GM23338 (cell line): ENCODE data around the gene DIP2C.

ENCODE experiments used
- CREB1 ChIP-seq: fragments of 250-450 bp; sonication (Bioruptor Pico); IDR thresholded peaks from 2 replicates; pipeline ENCODE4 v1.5.0; 2020; ENCODE audit warnings: low read depth, mild to moderate bottlenecking, moderate library complexity
- CTCF ChIP-seq, 2 experiments: fragments of 200-600 bp in 1 of 2; sonication (generic) in 1 of 2; conservative IDR thresholded peaks; 2 replicates each; pipeline versions ENCODE4 v1.5.1 to v1.6.1; 2016 to 2017; ENCODE audit warnings: antibody characterized with exemption in 2 of 2, low read depth in 2 of 2, mild to moderate bottlenecking in 2 of 2, moderate library complexity in 1 of 2
- EZH2 ChIP-seq: fragments of 200-600 bp; sonication (generic); IDR thresholded peaks from one replicate; pipeline ENCODE4 v1.8.0; 2017; ENCODE audit warnings: antibody characterized with exemption, mild to moderate bottlenecking, low read depth; ENCODE audit not compliant: unreplicated experiment
- EZH2phosphoT487 ChIP-seq: fragments of 200-600 bp; sonication (generic); IDR thresholded peaks from one replicate; pipeline ENCODE4 v1.8.1; 2018; ENCODE audit warnings: antibody characterized with exemption; ENCODE audit not compliant: unreplicated experiment
- JUNB ChIP-seq: IDR thresholded peaks from one replicate; pipeline ENCODE4 v1.6.1; 2016; ENCODE audit warnings: antibody characterized with exemption; ENCODE audit not compliant: unreplicated experiment
- NANOG ChIP-seq: IDR thresholded peaks from 2 replicates; pipeline ENCODE4 v1.6.1; 2016; ENCODE audit warnings: antibody characterized with exemption, borderline replicate concordance
- POLR2AphosphoS5 ChIP-seq: IDR thresholded peaks from 2 replicates; pipeline ENCODE4 v1.6.1; 2016; ENCODE audit warnings: antibody characterized with exemption, low read depth
- STAT1 ChIP-seq: IDR thresholded peaks from one replicate; pipeline ENCODE4 v1.6.1; 2016; ENCODE audit warnings: antibody characterized with exemption; ENCODE audit not compliant: unreplicated experiment
- ZNF331 ChIP-seq: fragments of 250-450 bp; sonication (Bioruptor Pico); IDR thresholded peaks from 2 replicates; pipeline ENCODE4 v1.5.0; 2020; ENCODE audit warnings: low read depth, mild to moderate bottlenecking, moderate library complexity
- TF ChIP-seq, protein P1 (sequence below): IDR thresholded peaks from one replicate; pipeline ENCODE4 v1.6.1; 2018; ENCODE audit warnings: antibody characterized with exemption; ENCODE audit not compliant: unreplicated experiment
- TF ChIP-seq, protein P2 (sequence below): IDR thresholded peaks from 2 replicates; pipeline ENCODE4 v1.6.1; 2016; ENCODE audit warnings: antibody characterized with exemption

DNA sequence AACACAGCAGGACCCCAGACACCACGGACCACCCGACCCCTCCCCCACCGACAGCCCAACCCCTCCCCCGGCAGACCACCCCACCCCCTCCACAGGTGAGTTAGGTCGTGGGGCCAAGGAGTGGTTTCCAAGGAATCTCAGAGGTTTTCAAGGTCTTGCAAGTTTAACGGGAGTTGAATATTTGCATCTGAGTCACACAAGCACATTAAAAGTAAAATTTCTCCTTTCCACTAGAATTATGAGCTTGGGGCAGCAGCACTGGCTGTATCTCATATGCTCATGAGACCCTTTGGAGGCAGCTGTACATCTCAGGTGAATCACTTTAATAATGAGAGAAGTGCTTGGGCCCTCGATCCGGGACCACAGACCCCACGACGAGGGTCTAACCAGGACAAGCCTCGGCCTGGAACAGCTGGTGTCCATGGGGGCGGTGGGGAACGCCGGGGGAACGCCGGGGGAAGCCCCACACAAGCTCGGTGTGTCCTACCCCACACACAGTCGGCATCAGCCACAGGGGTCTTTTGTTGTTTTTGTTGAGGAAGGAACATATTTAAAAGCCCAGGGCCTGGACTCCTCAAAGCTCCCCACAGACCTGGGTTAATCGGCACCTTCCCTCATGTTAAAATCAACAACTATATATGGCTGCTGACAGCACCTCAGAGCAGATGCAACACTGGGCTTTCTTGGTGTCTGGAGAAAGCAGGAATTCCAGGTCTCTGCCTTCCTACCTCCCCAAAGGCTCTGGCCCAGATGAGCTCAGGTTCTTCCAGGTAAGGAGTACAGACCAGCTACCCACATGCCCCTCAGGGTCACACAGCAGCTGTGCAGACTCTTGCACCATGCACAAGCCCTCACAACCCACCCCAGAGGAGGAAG lies 130.3 kb downstream of the DIP2C start:
- no peak for TF ChIP-seq EZH2phosphoT487
- no peak for TF ChIP-seq CTCF (conservative IDR thresholded peaks at IDR 0.05; ENCODE audit: low read depth in 2 of 2)
- no peak for TF ChIP-seq EZH2
- no peak for TF ChIP-seq POLR2AphosphoS5
- TF ChIP-seq STAT1: no peak
- no peak for TF ChIP-seq ZNF331 (CRISPR knock-in tag)
- TF ChIP-seq, protein P1, sequence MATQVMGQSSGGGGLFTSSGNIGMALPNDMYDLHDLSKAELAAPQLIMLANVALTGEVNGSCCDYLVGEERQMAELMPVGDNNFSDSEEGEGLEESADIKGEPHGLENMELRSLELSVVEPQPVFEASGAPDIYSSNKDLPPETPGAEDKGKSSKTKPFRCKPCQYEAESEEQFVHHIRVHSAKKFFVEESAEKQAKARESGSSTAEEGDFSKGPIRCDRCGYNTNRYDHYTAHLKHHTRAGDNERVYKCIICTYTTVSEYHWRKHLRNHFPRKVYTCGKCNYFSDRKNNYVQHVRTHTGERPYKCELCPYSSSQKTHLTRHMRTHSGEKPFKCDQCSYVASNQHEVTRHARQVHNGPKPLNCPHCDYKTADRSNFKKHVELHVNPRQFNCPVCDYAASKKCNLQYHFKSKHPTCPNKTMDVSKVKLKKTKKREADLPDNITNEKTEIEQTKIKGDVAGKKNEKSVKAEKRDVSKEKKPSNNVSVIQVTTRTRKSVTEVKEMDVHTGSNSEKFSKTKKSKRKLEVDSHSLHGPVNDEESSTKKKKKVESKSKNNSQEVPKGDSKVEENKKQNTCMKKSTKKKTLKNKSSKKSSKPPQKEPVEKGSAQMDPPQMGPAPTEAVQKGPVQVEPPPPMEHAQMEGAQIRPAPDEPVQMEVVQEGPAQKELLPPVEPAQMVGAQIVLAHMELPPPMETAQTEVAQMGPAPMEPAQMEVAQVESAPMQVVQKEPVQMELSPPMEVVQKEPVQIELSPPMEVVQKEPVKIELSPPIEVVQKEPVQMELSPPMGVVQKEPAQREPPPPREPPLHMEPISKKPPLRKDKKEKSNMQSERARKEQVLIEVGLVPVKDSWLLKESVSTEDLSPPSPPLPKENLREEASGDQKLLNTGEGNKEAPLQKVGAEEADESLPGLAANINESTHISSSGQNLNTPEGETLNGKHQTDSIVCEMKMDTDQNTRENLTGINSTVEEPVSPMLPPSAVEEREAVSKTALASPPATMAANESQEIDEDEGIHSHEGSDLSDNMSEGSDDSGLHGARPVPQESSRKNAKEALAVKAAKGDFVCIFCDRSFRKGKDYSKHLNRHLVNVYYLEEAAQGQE: no peak
- no peak for TF ChIP-seq NANOG
- TF ChIP-seq, protein P2, sequence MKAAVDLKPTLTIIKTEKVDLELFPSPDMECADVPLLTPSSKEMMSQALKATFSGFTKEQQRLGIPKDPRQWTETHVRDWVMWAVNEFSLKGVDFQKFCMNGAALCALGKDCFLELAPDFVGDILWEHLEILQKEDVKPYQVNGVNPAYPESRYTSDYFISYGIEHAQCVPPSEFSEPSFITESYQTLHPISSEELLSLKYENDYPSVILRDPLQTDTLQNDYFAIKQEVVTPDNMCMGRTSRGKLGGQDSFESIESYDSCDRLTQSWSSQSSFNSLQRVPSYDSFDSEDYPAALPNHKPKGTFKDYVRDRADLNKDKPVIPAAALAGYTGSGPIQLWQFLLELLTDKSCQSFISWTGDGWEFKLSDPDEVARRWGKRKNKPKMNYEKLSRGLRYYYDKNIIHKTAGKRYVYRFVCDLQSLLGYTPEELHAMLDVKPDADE: no peak
- no peak for TF ChIP-seq CREB1 (CRISPR knock-in tag)
- TF ChIP-seq JUNB: no peak
